Panc1 (cell line): ENCODE measurements around the gene IP6K1.

Experiments used
- POLR2AphosphoS5 ChIP-seq: IDR thresholded peaks from 2 replicates; pipeline ENCODE4 v1.6.1; 2012; ENCODE audit warnings: mild to moderate bottlenecking, low read depth, low read length, moderate library complexity
- REST ChIP-seq, 2 experiments: IDR thresholded peaks; 2 replicates each; pipeline ENCODE4 v1.6.1; 2011 to 2012; ENCODE audit warnings: low read depth in 2 of 2, control low read depth in 1 of 2, low read length in 1 of 2, mild to moderate bottlenecking in 1 of 2, moderate library complexity in 1 of 2; ENCODE audit not compliant: insufficient read depth in 1 of 2
- SIN3A ChIP-seq: IDR thresholded peaks from 2 replicates; pipeline ENCODE4 v1.6.1; 2012; ENCODE audit warnings: low read depth, mild to moderate bottlenecking, low read length, moderate library complexity, borderline replicate concordance; ENCODE audit not compliant: insufficient read depth
- TF ChIP-seq, protein P1 (sequence below): fragments of 450-650 bp; IDR thresholded peaks from 2 replicates; pipeline ENCODE4 v1.5.1; 2017; ENCODE audit warnings: mild to moderate bottlenecking

DNA sequence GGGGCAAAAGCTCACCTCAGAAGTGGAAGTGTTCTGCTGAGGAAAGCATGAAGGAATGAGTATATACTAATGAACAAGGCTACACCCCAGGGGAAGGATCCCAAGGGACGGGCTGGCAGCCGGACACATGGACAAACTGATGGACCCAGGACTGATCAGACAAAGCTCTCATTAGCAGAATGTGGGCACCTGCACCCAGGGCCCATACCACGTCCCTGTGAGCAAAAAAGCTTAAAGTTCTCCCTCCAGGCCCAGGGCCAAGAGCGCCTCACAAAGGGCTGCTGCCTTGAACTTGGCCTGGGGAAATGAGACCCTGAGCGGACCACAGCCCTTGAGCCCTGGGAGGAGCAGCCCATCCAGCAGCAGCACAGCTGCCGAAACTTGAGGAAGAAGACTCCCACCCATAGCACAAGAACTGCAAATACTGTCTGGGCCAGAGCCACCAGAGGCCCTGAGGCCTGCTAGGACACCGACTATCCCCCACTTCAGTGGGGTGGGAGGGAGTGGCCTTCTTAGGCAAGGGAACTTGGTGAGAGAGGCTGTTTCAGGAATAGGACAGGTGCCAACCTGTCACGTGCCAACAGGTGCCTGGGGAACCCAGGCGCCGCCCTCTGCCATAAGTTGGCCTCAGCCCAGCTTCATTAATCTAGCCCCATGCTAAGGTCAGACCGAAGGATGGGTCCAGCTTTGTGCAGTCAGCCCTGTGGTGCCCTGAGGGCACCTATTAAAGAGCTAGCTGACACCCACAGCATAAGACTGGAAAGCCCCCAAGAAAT, 60.2 kb downstream of the IP6K1 start:
- TF ChIP-seq POLR2AphosphoS5 (no peak), SIN3A (no peak), REST (IDR thresholded peaks at IDR 0.05; ENCODE audit: insufficient read depth in 1 of 2, low read depth in 2 of 2, low read length in 1 of 2) (no peak)
- TF ChIP-seq, protein P1, sequence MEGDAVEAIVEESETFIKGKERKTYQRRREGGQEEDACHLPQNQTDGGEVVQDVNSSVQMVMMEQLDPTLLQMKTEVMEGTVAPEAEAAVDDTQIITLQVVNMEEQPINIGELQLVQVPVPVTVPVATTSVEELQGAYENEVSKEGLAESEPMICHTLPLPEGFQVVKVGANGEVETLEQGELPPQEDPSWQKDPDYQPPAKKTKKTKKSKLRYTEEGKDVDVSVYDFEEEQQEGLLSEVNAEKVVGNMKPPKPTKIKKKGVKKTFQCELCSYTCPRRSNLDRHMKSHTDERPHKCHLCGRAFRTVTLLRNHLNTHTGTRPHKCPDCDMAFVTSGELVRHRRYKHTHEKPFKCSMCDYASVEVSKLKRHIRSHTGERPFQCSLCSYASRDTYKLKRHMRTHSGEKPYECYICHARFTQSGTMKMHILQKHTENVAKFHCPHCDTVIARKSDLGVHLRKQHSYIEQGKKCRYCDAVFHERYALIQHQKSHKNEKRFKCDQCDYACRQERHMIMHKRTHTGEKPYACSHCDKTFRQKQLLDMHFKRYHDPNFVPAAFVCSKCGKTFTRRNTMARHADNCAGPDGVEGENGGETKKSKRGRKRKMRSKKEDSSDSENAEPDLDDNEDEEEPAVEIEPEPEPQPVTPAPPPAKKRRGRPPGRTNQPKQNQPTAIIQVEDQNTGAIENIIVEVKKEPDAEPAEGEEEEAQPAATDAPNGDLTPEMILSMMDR = no peak
